Measurements from ENCODE around the gene IFRD2.
"Not testable (repeated sequence)": the region's sequence is repeated elsewhere in the genome, so short reads cannot be mapped to it uniquely, and the experiment has no call there.

IFRD2 gene

DNA sequence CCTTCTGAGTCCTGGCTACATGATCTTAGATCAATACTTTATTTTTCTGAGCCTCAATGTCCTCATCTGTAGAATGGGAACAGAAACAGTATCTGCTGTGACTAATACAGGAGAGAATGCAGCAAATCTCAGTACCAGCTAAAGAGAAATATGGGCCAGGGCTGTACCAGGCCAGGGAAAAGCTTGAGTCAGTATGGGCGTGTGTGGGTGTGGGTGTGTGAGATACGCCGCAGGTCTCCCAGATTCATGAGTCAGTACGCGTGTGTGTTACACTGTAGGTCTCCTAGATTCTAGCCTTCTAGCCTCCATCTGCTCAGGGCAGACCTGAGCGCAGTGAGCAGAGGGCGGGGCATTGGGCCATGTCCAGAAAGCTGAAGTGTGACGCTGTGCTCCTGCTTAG is 41.0 kb downstream of the IFRD2 start:
- DNase-seq (ENCODE audit: low read depth, low spot score) = no peak

DNA sequence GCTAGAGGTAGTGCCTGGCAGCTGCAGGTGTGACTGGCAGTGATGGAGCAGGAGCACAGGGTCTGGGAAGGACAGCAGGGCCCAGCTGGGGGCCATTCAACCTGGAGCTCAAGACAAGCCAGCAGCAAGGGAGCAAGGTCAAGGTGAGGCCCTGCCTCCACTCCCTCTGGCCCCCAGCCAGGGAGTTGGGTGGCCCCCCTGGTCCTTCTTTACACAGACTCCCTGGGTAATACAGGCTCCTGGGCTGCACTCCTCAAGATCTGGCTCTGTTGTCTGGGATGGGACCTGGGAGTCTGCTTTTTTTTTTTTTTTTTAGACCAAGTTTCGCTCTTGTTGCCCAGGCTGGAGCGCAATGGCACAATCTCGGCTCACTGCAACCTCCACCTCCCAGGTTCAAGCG is 41.7 kb downstream of the IFRD2 start:
- DNase-seq (ENCODE audit: low read depth, low spot score) = no peak

DNA sequence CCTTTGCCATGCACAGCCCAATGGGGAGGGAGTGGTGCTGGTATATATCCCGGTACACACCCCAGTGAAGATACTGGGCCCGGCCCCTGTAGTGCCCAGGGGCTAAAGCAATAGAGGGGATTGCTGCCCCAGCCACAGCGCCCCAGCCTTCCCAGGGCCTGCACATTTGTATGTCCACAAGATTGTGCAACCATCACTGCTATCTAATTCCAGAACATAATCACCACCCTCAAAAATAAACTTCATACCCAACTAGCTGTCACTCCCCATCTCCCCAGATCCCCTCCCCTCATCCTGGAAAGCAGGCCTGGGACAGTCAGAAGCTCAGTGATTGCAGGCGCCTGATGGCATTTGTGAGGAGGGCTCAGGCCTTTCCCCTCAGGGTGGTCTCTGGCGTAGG is 42.8 kb downstream of the IFRD2 start:
- no peak for DNase-seq (ENCODE audit: low read depth, low spot score)

DNA sequence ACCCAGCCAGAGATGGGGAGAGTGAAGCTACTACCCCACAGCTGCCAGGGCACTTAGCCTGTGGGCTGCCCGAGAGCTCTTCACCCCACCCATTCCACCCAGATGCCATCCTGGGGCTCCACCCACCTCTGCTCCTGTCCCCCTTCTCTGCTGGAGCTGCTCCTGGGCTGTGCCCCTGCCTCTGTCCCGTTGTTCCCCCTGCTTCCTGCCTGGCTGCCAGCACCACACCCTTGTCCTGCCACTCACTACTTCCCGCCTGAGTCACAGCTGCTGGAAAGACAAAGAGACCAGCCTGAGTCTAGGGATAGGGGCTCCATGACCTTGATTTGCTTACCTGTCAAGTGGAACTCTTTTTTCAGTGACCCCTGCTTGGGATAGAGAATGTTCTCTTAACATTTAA is 43.8 kb downstream of the IFRD2 start:
- DNase-seq (ENCODE audit: low read depth, low spot score) = no peak

DNA sequence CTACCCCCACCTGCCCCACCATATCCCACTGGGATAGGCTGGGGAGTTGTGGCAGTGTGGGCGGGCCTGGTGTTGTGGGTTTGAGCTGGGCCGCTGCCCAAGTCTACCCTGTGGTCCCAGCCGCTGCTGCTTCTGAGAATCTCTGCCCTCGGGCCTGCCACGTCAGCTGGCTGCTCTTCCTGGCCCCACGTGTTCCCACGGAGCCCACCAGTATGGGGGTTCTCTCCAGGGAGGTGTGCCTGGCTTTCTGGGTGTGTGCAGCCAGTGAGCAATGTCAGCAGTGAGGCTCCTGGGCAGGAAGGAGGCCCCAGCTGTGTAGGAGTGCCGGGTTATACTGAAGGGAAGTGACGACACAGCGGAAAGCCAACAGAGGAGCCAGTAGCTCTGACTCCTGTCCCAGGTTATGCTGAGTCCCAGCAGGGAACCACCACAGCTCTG is 45.7 kb downstream of the IFRD2 start:
- DNase-seq (ENCODE audit: low read depth, low spot score) = no peak

DNA sequence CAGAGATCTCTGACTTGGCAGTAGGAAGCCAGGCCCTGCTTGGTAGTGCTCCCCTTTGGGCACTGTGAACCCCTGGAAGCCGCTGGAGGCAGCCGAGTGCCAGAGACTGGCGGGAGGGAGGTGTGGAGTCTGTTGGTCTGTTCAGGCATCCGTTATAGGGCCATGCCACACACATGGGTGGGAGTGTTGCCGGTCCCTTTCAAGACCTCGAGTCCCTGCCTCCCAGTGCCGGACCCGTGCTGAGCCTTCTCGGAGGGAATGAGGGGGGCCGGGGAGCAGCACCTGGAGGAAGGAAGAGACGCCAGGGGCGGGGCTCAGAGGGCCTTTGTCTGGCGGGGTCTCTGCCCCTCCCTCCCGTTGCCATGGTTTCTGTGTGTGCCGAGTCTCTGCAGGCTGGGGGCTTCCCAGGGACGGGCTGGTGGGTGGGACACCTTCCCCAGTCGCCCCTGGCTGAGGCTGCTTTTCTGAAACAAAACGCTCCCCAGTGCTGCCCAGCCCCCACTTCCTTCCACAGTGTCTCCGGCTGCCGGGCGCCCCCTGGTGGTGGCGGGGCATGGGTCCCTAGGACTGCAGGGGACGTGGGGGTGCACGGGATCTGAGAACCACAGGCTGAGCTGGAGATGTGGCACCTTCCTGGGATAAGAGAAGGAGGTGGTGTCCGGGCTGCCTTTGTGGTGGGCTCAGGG is 46.3 kb downstream of the IFRD2 start:
- DNase-seq (ENCODE audit: low read depth, low spot score) = no peak

DNA sequence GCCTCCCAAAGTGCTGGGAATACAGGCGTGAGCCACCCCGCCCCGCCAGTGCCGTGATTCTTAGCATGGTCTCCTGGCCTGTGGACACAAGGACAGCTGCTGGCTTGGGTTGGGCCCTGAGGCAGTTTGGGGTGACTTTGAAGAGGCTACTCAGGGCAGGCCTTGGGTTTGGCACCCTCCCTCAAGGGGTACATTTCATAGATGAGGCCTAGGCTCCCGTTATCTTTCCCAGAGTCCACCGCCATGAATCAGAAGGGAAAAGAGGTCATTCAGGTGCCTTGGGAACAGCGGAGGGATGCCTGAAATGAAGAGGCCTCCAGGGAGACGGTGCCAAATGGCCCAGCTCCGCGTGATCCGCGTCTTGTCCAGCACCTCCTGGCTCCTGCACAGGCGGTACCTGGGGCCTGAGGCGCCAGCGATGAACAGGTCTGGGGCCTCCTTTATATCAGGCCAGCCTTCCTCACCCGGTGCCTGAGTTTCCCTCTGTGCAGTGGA is 46.9 kb downstream of the IFRD2 start:
- DNase-seq (ENCODE audit: low read depth, low spot score) = no peak

DNA sequence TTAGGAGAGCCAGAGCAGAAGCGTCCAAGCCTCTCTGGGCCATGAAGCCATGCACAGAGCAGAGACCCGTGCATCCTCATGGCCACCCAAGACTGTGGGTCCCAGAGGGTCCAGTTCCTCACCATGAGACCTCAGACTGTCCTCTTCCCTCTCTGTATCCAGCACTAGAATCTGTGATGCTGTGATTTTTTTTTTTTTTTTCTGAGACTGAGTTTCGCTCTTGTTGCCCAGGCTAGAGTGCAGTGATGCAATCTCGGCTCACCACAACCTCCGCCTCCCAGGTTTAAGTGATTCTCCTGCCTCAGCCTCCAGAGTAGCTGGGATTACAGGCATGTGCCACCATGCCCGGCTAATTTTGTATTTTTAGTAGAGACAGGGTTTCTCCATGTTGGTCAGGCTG is 47.4 kb downstream of the IFRD2 start:
- not testable (repeated sequence) for DNase-seq (ENCODE audit: low read depth, low spot score)

DNA sequence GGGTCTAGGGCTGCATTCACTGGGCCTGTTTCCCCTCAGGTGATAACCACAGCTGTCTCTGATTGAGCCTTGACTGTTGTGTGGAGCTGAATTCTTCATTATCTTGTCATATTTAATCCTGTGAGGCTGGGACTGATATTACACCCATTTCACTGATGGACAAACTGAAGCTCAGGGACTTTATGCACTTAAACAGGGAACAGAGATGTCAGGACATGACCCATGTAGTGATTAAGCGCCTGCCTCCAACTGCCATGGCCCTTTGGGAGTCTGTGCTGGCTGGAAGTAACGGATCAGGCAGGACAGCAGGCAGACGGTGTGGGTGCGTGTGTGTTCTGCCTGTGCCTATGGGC is 48.7 kb downstream of the IFRD2 start:
- no peak for DNase-seq (ENCODE audit: low read depth, low spot score)

DNA sequence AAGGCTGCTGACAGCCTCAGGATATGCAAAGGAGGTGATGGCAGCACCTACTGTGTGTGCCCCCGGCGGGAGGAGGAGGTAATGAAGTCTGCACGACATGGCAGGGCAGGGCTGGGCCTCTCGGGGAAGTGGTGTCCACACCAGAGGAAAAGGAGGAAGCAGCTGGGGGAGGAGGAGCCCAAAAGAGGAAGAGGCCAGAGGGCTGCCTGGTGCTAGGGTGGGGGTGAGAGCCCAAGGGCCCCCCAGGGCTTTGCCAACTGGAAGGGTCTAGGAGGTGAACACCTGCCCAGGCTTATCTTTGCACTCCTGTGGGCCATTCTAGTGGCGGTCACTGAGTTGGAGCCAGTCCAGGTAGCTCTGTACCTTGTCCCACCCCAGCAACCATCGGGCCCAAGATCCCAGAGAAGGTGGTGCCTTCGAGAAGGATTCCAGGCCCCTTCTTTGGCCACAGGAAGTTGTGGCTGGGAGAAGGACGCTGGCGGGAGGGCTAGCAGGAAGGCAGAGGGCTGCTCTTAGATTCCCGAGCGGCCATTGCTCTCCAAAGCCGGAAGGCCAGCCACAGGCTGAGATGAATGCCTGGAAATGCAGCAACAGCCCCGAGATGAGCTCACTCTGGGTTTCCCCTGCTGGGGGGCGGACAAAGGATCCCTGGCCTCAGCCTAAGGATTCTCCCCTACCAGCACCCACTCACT is 49.2 kb downstream of the IFRD2 start:
- DNase-seq (ENCODE audit: low read depth, low spot score) = no peak

DNA sequence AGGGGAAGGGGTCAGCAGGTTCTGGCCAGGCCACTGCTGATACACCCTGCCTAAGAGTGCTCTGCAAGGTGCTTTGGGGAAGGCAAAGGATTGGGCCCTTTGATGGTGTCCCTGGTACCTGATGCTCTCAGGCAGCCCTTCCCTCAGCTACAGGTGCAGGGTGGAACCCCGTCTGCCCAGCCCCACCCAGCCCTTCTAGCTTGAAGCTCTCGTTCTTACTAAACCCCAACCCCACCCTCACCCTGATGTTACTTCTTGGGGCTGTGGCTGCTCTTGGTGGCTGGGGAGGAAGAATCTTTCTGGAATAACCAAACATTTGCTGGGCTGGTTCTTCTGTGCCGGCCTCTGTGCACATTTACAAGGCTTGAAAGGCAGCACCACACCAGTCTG is 49.9 kb downstream of the IFRD2 start:
- no peak for DNase-seq (ENCODE audit: low read depth, low spot score)

DNA sequence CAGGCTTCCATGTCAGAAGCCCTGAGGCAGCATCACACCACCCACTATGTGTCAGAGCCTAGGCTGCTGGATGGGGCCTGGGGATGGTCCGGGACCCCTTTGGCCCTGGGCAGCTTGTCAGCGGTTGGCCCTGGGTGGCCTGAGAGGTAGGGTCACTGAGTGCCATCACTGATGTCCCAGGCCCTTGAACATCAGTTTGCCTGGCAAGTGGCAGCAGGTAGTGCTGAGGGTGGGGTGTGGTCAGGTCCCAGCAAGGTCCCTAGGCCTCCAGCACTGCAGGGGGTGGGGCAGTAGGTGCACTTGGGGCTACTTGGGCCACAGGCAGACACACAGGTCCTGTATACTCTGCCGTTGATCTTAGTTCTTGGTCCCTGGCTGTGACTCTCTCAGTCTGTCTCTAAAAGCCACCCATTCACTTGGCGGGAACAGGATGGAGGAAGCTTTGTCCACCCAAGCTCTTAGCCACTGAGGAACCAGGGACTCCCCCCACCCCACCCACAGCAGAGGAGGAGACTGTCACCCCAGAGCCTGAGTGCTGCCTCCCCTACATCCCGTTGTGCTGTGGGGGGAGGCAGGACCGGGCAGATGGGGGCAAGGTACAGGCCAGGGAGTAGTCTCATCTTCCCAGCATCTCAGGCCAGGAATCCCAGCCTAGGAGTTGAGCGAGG is 50.4 kb downstream of the IFRD2 start:
- DNase-seq (ENCODE audit: low read depth, low spot score) = no peak

DNA sequence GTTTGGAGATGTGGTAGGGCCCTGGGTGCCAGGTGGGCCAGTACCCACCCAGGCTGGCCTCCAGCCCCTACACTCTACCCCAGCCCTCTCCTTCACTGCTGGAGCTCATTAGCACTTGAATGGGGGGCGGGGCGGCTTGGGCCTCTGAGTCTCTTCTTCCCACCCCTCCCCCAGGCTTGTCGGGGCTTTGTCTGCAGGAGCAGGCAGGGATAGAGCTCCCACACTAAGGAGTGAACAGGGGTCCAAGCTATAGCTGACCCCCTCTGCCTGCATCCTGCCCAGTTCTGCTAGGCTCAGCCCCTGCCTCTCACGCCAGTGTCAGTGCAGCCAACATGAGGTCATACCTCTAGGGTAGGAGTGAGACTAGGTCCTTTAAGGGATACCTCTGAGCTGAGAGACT is 51.1 kb downstream of the IFRD2 start:
- no peak for DNase-seq (ENCODE audit: low read depth, low spot score)

DNA sequence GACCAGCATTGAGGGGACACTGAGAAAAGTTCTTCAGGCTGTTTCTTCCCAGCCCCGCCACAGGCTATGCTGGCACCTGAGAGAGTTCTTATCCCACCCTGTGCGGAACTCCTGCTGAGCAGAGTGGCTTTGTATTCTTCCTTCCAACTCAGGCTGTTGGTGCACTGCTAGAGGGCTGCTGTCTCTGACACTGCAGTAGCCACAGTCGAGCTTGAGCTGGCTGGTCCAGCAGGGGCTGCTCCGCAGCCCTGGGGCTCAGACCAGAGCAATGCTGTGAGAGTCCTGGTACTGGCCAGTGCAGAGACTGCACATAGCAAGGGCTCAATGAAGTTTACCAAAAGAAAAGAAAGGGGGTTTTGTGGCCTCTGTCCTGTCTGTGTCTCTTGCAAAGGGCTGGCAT is 52.6 kb downstream of the IFRD2 start:
- no peak for DNase-seq (ENCODE audit: low read depth, low spot score)

DNA sequence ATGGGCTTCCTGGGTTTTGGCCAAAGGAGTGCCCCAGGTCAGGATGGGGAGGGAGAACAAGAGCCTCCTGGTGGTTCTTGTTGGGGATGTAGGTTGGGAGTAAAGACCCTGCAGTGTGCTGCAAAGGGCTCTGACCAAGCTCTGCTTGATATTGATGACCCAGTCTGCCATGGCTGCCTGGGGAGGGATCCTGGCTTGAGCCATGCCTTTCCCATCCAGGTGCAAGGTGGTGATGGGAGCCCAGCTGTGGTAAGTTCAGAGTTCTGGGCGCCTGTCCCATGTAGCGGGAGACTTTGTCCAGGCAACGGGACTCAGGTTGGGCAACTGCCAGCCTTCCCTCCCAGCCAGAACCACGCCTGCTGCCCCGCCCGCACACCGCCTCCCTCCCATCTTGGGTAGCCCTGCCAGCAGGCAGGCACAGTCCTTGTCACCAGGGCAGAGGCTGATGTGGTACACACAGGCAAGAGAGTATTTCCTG is 53.6 kb downstream of the IFRD2 start:
- DNase-seq (ENCODE audit: low read depth, low spot score) = no peak

DNA sequence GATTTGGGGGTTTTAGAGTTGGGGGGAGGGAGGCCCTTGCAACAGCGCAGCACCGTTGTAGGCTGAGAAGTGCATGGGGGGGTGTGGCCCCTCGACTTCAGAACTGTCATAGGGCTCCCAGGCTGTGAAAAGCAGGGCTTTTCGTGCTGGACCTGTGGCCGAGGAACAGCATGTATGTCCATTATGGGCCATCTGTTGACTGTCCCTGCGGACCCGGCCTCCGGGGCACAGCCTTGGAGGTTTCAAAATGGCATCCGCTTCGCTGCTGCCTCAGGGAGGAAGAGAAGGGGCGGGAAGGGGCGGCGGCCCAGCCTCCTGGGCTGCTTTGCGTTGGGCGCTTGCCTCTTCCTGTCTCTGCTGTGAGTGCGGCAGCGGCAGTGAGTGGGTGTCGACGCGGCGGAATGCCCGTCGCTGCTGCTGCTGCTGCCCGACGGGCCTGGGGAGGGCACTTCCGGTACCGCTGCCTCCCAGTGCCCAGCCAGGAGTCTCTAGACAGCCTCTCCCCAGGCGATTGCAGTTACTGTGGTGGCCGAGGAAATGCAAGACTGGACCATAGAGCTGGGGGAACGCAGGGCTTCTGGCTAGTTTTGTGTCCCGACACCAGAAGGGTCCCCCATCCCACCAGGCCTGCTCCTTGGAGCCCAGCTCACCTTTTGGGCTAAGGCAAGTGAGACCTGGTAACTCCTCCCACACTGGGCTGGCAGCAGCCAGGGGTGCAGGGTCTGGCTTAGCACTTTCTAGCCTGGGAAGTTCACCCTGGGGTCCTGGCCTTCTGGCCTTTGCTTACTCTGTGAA is 54.3 kb downstream of the IFRD2 start:
- DNase-seq (ENCODE audit: low read depth, low spot score) = no peak
